ENCODE results near the gene MMAB. TPM values are rescaled to one million over a fixed set of nuclear protein-coding genes. Genes with fewer than 3 reads are reported as not detected.
A peak's percentile ranks its signal among the peaks of the same experiment; 100 is the strongest.

Gene MMAB
- total and polyA plus RNA-seq, 4 experiments from 2014 or later, result 16.0 to 30.2 (median 17.0) TPM

DNA sequence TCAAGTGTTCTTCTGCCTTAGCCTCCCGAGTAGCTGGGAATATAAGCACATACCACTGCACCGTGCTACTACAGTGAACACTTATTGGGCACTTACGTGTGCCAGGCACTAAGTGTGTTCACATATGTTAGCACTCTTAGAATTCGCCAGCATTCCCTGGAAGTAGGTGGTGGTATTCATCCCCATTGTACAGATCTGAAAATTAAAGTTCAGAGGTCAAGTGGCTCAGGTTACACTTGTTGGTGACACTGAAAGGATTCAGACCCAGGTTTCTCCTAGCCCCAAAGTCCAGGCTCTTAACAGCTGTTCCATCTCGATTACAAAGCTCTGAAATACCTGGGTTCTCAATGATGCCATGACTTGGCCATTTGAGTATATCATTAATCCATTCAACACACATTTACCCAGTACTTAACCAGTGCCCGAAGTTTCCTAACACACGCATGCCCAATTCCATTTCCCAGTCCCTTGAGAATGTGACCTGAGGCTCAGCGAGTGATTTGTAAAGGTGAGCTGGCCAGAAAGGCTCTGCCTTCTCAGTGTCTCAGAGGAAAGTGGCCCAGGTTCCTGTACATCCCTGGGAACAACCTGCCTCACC, 5.1 kb upstream of the MMAB start:
- Mint-ChIP-seq H3K36me3 (peaks cover 20 to 58% of the 10 kb centered on the region in 2 donors), H3K4me3 (no peak overlapping the region), H3K27me3 (no peaks in the 10 kb centered on the region), H3K4me1 (peaks cover 9 to 17% (median 13%) of the 10 kb centered on the region in 4 donors), H3K9me3 (no peaks in the 10 kb centered on the region), H3K27ac (no peak overlapping the region)
- Histone ChIP-seq H3K4me3 (ENCODE audit: low read length in 2 of 2) (no peak overlapping the region), H3K4me1 (ENCODE audit: insufficient read depth, low read length) (peaks cover 12% of the 10 kb centered on the region), H3K9me3 (ENCODE audit: control insufficient read depth in 1 of 2, low read length in 2 of 2) (no peaks in the 10 kb centered on the region), H3K27me3 (ENCODE audit: insufficient read depth, low read length) (no peaks in the 10 kb centered on the region), H3K27ac (ENCODE audit: low read depth, low read length) (no peak overlapping the region), H3K36me3 (ENCODE audit: insufficient read depth, low read length) (peaks cover 46% of the 10 kb centered on the region)
- ChIA-PET CTCF (ENCODE audit: partially characterized antibody) (interaction anchor here (1.1 kb wide), 1 partner anchor 19 kb away, joined by 3 read pairs; no protein-coding TSS in a partner anchor), POLR2A (ENCODE audit: partially characterized antibody) (no interaction called here)
- no peak for DNase-seq
- intact Hi-C loops (cut with micrococcal nuclease), result loop anchor here (10.0 kb wide), 2 partner anchors 466 to 724 kb away; partner anchors contain the start of genes C12orf76 and SSH1

DNA sequence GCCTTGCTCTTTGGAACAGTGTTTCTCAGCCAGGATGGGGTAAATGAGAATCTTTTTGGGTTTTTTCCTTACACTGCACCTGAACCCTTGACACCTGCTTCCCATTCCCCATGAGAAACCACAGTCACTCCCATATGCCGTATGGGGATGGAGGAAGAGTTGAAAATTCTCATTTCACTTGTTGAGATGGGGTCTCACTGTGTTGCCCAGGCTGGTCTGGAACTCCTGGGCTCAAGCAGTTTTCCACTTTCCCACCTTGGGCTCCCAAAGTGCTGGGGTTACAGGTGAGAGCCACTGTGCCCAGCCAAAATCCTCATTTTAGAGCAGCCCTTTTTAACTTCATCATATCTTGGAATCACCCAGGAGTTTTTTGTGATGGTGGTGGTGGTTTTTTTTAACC, 4.0 kb upstream of the MMAB start:
- intact Hi-C loops (cut with micrococcal nuclease), result loop anchor here (10.0 kb wide), 2 partner anchors 467 to 723 kb away; partner anchors contain the start of genes C12orf76 and SSH1
- Histone ChIP-seq H3K9me3 (ENCODE audit: control insufficient read depth in 1 of 2, low read length in 2 of 2) (no peaks in the 10 kb centered on the region), H3K36me3 (ENCODE audit: insufficient read depth, low read length) (peaks cover 46% of the 10 kb centered on the region), H3K27ac (ENCODE audit: low read depth, low read length) (no peak overlapping the region), H3K27me3 (ENCODE audit: insufficient read depth, low read length) (no peaks in the 10 kb centered on the region), H3K4me3 (ENCODE audit: low read length in 2 of 2) (no peak overlapping the region), H3K4me1 (ENCODE audit: insufficient read depth, low read length) (peaks cover 19% of the 10 kb centered on the region)
- H3K27me3 Mint-ChIP-seq, result no peaks in the 10 kb centered on the region
- CTCF ChIA-PET (ENCODE audit: partially characterized antibody), result no interaction called here
- no peak overlapping the region for H3K4me3 Mint-ChIP-seq
- POLR2A ChIA-PET (ENCODE audit: partially characterized antibody), result interaction anchor here (0.6 kb wide), 1 partner anchor 148 kb away, joined by 3 read pairs; no protein-coding TSS in a partner anchor
- peaks cover 20 to 62% of the 10 kb centered on the region in 2 donors for H3K36me3 Mint-ChIP-seq
- no peak for DNase-seq
- H3K4me1 Mint-ChIP-seq, result peaks cover 17 to 28% (median 21%) of the 10 kb centered on the region in 4 donors
- peaks cover 0 to 6% (median 0%) of the 10 kb centered on the region in 8 donors for H3K9me3 Mint-ChIP-seq
- no peak overlapping the region for H3K27ac Mint-ChIP-seq

DNA sequence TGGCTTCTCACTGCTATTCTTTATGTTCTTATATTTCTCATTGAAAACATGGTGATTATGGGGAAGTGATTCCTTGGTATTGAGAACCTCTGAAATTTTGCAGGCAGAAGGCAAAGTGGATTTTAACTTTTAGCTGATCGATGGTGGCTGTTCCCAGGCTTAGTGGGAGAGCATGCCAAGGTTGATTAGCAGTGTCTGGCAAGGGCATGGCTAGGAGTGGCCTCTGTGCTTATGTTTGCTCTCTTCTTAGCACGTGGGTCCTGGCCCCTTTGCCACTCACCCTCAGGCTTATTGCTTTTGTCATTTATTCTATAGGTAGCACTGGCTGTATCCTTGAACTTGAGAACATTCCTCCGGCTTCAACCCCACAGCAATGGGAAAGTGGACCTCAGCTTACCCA, 2.4 kb upstream of the MMAB start:
- peaks cover 18 to 28% (median 22%) of the 10 kb centered on the region in 4 donors for H3K4me1 Mint-ChIP-seq
- H3K27ac ChIP-seq (ENCODE audit: low read depth, low read length), result no peak overlapping the region
- H3K4me3 Mint-ChIP-seq, result no peak overlapping the region
- H3K27ac Mint-ChIP-seq, result no peak overlapping the region
- H3K4me1 ChIP-seq (ENCODE audit: insufficient read depth, low read length), result peaks cover 19% of the 10 kb centered on the region
- H3K36me3 Mint-ChIP-seq, result peaks cover 14 to 51% of the 10 kb centered on the region in 2 donors
- no peaks in the 10 kb centered on the region for H3K27me3 ChIP-seq (ENCODE audit: insufficient read depth, low read length)
- ChIA-PET POLR2A (ENCODE audit: partially characterized antibody) (no interaction called here), CTCF (ENCODE audit: partially characterized antibody) (interaction anchor here (4.7 kb wide), 1 partner anchor 23 kb away, joined by 37 read pairs; no protein-coding TSS in a partner anchor)
- H3K36me3 ChIP-seq (ENCODE audit: insufficient read depth, low read length), result peaks cover 32% of the 10 kb centered on the region
- intact Hi-C loops (cut with micrococcal nuclease), result loop anchor here (10.0 kb wide), 2 partner anchors 469 to 721 kb away; partner anchors contain the start of genes C12orf76 and SSH1
- H3K9me3 ChIP-seq (ENCODE audit: control insufficient read depth in 1 of 2, low read length in 2 of 2), result no peaks in the 10 kb centered on the region
- H3K4me3 ChIP-seq (ENCODE audit: low read length in 2 of 2), result no peak overlapping the region
- no peaks in the 10 kb centered on the region for H3K27me3 Mint-ChIP-seq
- no peak for DNase-seq
- peaks cover 0 to 6% (median 0%) of the 10 kb centered on the region in 8 donors for H3K9me3 Mint-ChIP-seq

DNA sequence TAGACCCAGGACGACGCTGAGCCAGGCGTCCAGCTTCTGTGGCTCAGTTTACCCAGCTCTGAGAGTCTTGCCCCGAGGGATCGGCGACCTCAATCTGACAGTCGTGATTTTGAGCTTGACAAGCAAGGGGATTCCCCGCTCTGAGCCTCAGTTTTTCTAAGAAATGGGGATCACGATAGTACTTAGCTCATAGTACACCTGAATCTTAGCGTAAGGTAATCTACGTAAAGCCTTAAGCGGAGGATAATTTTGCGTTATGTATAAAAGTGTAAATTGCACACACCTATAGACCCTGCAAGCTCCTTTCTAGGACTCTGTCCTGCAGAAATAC, 575 bp upstream of the MMAB start:
- Histone ChIP-seq H3K4me3 (ENCODE audit: low read length in 2 of 2) (peak overlapping the region; percentile 57 to 70), H3K36me3 (ENCODE audit: insufficient read depth, low read length) (peaks cover 20% of the 10 kb centered on the region), H3K27ac (ENCODE audit: low read depth, low read length) (peak overlapping the region; percentile 92), H3K27me3 (ENCODE audit: insufficient read depth, low read length) (no peaks in the 10 kb centered on the region), H3K9me3 (ENCODE audit: control insufficient read depth in 1 of 2, low read length in 2 of 2) (no peaks in the 10 kb centered on the region), H3K4me1 (ENCODE audit: insufficient read depth, low read length) (peaks cover 19% of the 10 kb centered on the region)
- H3K27me3 Mint-ChIP-seq, result no peaks in the 10 kb centered on the region
- peaks cover 6 to 46% of the 10 kb centered on the region in 2 donors for H3K36me3 Mint-ChIP-seq
- peak overlapping the region; percentile 91 to 95 (median 92) for H3K4me3 Mint-ChIP-seq
- H3K9me3 Mint-ChIP-seq, result peaks cover 0 to 6% (median 0%) of the 10 kb centered on the region in 8 donors
- ChIA-PET CTCF (ENCODE audit: partially characterized antibody) (interaction anchor here (0.5 to 4.7 kb wide), 6 partner anchors 15 to 181 kb away, joined by 3 to 37 read pairs (median 4); no protein-coding TSS in a partner anchor), POLR2A (ENCODE audit: partially characterized antibody) (interaction anchor here (1.1 to 1.3 kb wide), 2 partner anchors 97 to 139 kb away, joined by 3 to 9 read pairs; partner anchors contain the start of genes KCTD10 and UBE3B)
- peaks cover 18 to 28% (median 22%) of the 10 kb centered on the region in 4 donors for H3K4me1 Mint-ChIP-seq
- intact Hi-C loops (cut with micrococcal nuclease), result loop anchor here (1.0 to 10.0 kb wide), 6 partner anchors 97 to 719 kb away; partner anchors contain the start of genes C12orf76, FAM222A, KCTD10 and SSH1
- peak overlapping the region; percentile 91 to 99 (median 98) for H3K27ac Mint-ChIP-seq
- no peak for DNase-seq

DNA sequence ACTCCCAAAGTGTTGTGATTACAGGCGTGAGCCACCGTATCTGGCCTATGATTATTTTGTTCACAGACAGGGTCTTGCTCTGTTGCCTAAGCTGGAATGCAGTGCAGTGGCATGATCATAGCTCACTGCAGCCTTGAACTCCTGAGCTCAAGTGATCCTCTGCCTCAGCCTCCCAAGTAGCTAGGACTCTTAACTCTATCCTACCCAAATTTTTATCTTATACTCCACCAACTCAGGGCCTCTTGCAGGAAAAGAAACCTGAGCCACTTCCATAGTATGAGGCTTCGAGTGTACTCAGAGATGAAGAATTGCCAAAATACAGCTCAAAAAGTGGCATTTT, 828 bp downstream of the MMAB start:
- CTCF ChIA-PET (ENCODE audit: partially characterized antibody), result interaction anchor here (0.9 to 4.7 kb wide), 3 partner anchors 22 to 273 kb away, joined by 4 to 37 read pairs (median 5); no protein-coding TSS in a partner anchor
- Histone ChIP-seq H3K4me3 (ENCODE audit: low read length in 2 of 2) (peak overlapping the region; percentile 73 to 82), H3K9me3 (ENCODE audit: control insufficient read depth in 1 of 2, low read length in 2 of 2) (no peaks in the 10 kb centered on the region), H3K4me1 (ENCODE audit: insufficient read depth, low read length) (peaks cover 19% of the 10 kb centered on the region), H3K36me3 (ENCODE audit: insufficient read depth, low read length) (peaks cover 6% of the 10 kb centered on the region), H3K27ac (ENCODE audit: low read depth, low read length) (peak overlapping the region; percentile 92), H3K27me3 (ENCODE audit: insufficient read depth, low read length) (no peaks in the 10 kb centered on the region)
- Mint-ChIP-seq H3K36me3 (peaks cover 13 to 42% of the 10 kb centered on the region in 2 donors), H3K27me3 (no peaks in the 10 kb centered on the region), H3K27ac (peak overlapping the region; percentile 91 to 99 (median 98)), H3K4me1 (peaks cover 18 to 28% (median 22%) of the 10 kb centered on the region in 4 donors), H3K4me3 (peak overlapping the region; percentile 91 to 95 (median 92)), H3K9me3 (peaks cover 0 to 6% (median 0%) of the 10 kb centered on the region in 8 donors)
- DNase-seq, result no peak
- POLR2A ChIA-PET (ENCODE audit: partially characterized antibody), result no interaction called here
- intact Hi-C loops (cut with micrococcal nuclease), result loop anchor here (2.0 to 10.0 kb wide), 3 partner anchors 472 to 718 kb away; partner anchors contain the start of genes C12orf76, SSH1 and USP30

DNA sequence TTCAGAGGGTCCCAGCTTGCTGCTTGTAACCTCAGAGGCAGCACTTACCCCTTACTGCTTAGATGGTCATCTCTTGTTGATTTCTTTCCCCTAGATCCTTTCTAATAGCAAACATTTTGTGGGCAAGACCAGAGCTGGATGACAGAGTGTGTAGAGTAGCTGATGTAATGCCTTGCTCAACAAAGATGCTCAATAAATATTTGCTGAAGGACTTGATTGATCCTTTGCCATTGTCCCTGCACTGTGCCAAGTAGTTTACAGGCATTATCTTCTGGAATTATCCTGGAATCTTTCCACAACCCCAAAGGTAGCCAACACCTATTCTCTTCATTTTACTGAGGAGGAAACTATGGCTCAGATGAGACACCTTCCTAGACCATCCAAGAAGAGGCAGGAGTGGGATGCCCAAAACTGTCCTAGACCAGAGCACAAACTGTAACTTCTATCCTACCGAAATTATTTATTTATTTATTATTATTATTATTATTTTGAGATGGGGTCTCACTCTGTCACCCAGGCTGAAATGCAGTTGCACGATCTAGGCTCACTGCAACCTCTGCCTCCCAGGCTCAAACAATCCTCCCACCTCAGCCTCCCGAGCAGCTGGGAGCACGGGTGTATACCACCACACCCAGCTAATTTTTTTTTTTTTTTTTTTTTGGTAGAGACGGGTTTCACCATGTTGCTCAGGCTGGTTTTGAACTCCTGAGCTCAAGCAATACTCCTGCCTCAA, 1.4 kb downstream of the MMAB start:
- peak overlapping the region; percentile 92 for H3K27ac ChIP-seq (ENCODE audit: low read depth, low read length)
- H3K27me3 ChIP-seq (ENCODE audit: insufficient read depth, low read length), result no peaks in the 10 kb centered on the region
- intact Hi-C loops (cut with micrococcal nuclease), result loop anchor here (2.0 to 10.0 kb wide), 3 partner anchors 473 to 717 kb away; partner anchors contain the start of genes C12orf76, SSH1 and USP30
- peaks cover 0 to 6% (median 0%) of the 10 kb centered on the region in 8 donors for H3K9me3 Mint-ChIP-seq
- H3K36me3 Mint-ChIP-seq, result peaks cover 11 to 38% of the 10 kb centered on the region in 2 donors
- ChIA-PET CTCF (ENCODE audit: partially characterized antibody) (interaction anchor here (0.9 to 4.7 kb wide), 2 partner anchors 26 to 273 kb away, joined by 5 to 37 read pairs; no protein-coding TSS in a partner anchor), POLR2A (ENCODE audit: partially characterized antibody) (no interaction called here)
- H3K27ac Mint-ChIP-seq, result peak overlapping the region; percentile 44 to 99 (median 98)
- peaks cover 18 to 28% (median 22%) of the 10 kb centered on the region in 4 donors for H3K4me1 Mint-ChIP-seq
- no peak overlapping the region for H3K4me3 ChIP-seq (ENCODE audit: low read length in 2 of 2)
- H3K36me3 ChIP-seq (ENCODE audit: insufficient read depth, low read length), result peaks cover under 1% of the 10 kb centered on the region
- H3K4me1 ChIP-seq (ENCODE audit: insufficient read depth, low read length), result peaks cover 19% of the 10 kb centered on the region
- no peaks in the 10 kb centered on the region for H3K9me3 ChIP-seq (ENCODE audit: control insufficient read depth in 1 of 2, low read length in 2 of 2)
- H3K27me3 Mint-ChIP-seq, result no peaks in the 10 kb centered on the region
- no peak for DNase-seq
- H3K4me3 Mint-ChIP-seq, result peak overlapping the region in 2 of 8 donors; percentile 27 to 91
